ENCODE results near the gene POU2F1. TPM values are rescaled to one million over a fixed set of nuclear protein-coding genes. Genes with fewer than 3 reads are reported as not detected.

Gene POU2F1
- total RNA-seq, 2 donors from 2014 or later: 48.6 to 49.4 TPM

GRCh38 chr1:167369933-167370332 lies 149.2 kb downstream of the POU2F1 start:
- TF ChIP-seq CTCF (conservative IDR thresholded peaks at IDR 0.05): no peak
- H3K27me3 ChIP-seq (ENCODE audit: control insufficient read depth, insufficient read depth, low read length, poor library complexity, severe bottlenecking): no peaks in the 10 kb centered on the region
- Mint-ChIP-seq H3K4me3 (no peak overlapping the region), H3K36me3 (ENCODE audit: low read depth) (peaks cover 26% of the 10 kb centered on the region), H3K9me3 (no peaks in the 10 kb centered on the region), H3K27ac (no peak overlapping the region), H3K27me3 (ENCODE audit: insufficient read depth) (no peaks in the 10 kb centered on the region), H3K4me1 (peaks cover 16% of the 10 kb centered on the region)
- no peaks in the 10 kb centered on the region for H3K4me1 ChIP-seq (ENCODE audit: control insufficient read depth, insufficient read depth, low read length)
- H3K9ac ChIP-seq (ENCODE audit: extremely low read depth, low read length, poor library complexity, severe bottlenecking): no peak overlapping the region
- H3K9me3 ChIP-seq (ENCODE audit: control insufficient read depth, low read length): no peaks in the 10 kb centered on the region
- H3K4me3 ChIP-seq (ENCODE audit: low read length): no peak overlapping the region
- 91% methylated on average over 4 of the region's 4 CpGs; no CpG with 5 or more reads in 1 of the 2 experiments for WGBS, 2 experiments (ENCODE audit: insufficient coverage in 1 of 2, insufficient read length in 1 of 2)
- H3K36me3 ChIP-seq (ENCODE audit: control insufficient read depth, insufficient read depth, low read length): peaks cover 5% of the 10 kb centered on the region
- DNase-seq: no peak
- no peak overlapping the region for H3K27ac ChIP-seq (ENCODE audit: low read depth, low read length)

GRCh38 chr1:167371030-167371429 lies 150.3 kb downstream of the POU2F1 start:
- H3K27ac Mint-ChIP-seq: no peak overlapping the region
- WGBS, 2 experiments (ENCODE audit: insufficient coverage in 1 of 2, insufficient read length in 1 of 2): 92 to 94% methylated on average over 4 of the region's 4 CpGs
- Histone ChIP-seq H3K27ac (ENCODE audit: low read depth, low read length) (no peak overlapping the region), H3K9me3 (ENCODE audit: control insufficient read depth, low read length) (no peaks in the 10 kb centered on the region), H3K36me3 (ENCODE audit: control insufficient read depth, insufficient read depth, low read length) (peaks cover 4% of the 10 kb centered on the region), H3K27me3 (ENCODE audit: control insufficient read depth, insufficient read depth, low read length, poor library complexity, severe bottlenecking) (no peaks in the 10 kb centered on the region), H3K4me3 (ENCODE audit: low read length) (no peak overlapping the region), H3K4me1 (ENCODE audit: control insufficient read depth, insufficient read depth, low read length) (no peaks in the 10 kb centered on the region), H3K9ac (ENCODE audit: extremely low read depth, low read length, poor library complexity, severe bottlenecking) (no peak overlapping the region)
- peaks cover 22% of the 10 kb centered on the region for H3K36me3 Mint-ChIP-seq (ENCODE audit: low read depth)
- no peak for DNase-seq
- no peaks in the 10 kb centered on the region for H3K27me3 Mint-ChIP-seq (ENCODE audit: insufficient read depth)
- H3K4me3 Mint-ChIP-seq: no peak overlapping the region
- no peaks in the 10 kb centered on the region for H3K9me3 Mint-ChIP-seq
- peaks cover 16% of the 10 kb centered on the region for H3K4me1 Mint-ChIP-seq
- no peak for TF ChIP-seq CTCF (conservative IDR thresholded peaks at IDR 0.05)

- H3K4me1 Mint-ChIP-seq: peaks cover 16% of the 10 kb centered on the region
- no peak for TF ChIP-seq CTCF (conservative IDR thresholded peaks at IDR 0.05)
- H3K27me3 Mint-ChIP-seq (ENCODE audit: insufficient read depth): no peaks in the 10 kb centered on the region
- Histone ChIP-seq H3K4me1 (ENCODE audit: control insufficient read depth, insufficient read depth, low read length) (no peaks in the 10 kb centered on the region), H3K4me3 (ENCODE audit: low read length) (no peak overlapping the region), H3K9me3 (ENCODE audit: control insufficient read depth, low read length) (no peaks in the 10 kb centered on the region), H3K27me3 (ENCODE audit: control insufficient read depth, insufficient read depth, low read length, poor library complexity, severe bottlenecking) (no peaks in the 10 kb centered on the region), H3K9ac (ENCODE audit: extremely low read depth, low read length, poor library complexity, severe bottlenecking) (no peak overlapping the region), H3K27ac (ENCODE audit: low read depth, low read length) (no peak overlapping the region), H3K36me3 (ENCODE audit: control insufficient read depth, insufficient read depth, low read length) (peaks cover 12% of the 10 kb centered on the region)
- no peak for DNase-seq
- H3K27ac Mint-ChIP-seq: no peak overlapping the region
- WGBS, 2 experiments (ENCODE audit: insufficient coverage in 1 of 2, insufficient read length in 1 of 2): 61% methylated on average over 1 of the region's 1 CpG; no CpG with 5 or more reads in 1 of the 2 experiments
- H3K9me3 Mint-ChIP-seq: no peaks in the 10 kb centered on the region
- no peak overlapping the region for H3K4me3 Mint-ChIP-seq
- H3K36me3 Mint-ChIP-seq (ENCODE audit: low read depth): peaks cover 27% of the 10 kb centered on the region
Observed at GRCh38 chr1:167373398-167373797, 152.7 kb downstream of the POU2F1 start.

All from endodermal cell (in vitro differentiated cells).